H1 (cell line): Measurements from ENCODE around the gene RGS17. TPM values are rescaled to one million over a fixed set of nuclear protein-coding genes. Genes with fewer than 3 reads are reported as not detected.
"Not testable (repeated sequence)": the region's sequence is repeated elsewhere in the genome, so short reads cannot be mapped to it uniquely, and the experiment has no call there.

ENCODE experiments used
- CTCF ChIA-PET: fragments of 300-600 bp; sonication (Branson Sonifier 250); formaldehyde crosslinking; loops from one replicate; lab custom pipeline; 2021; ENCODE audit not compliant: partially characterized antibody; lab: Charles Lee
- POLR2A ChIA-PET: fragments of 300-600 bp; sonication (Branson Sonifier 250); formaldehyde crosslinking; loops from one replicate; lab custom pipeline; 2021; ENCODE audit warnings: inconsistent platforms; ENCODE audit not compliant: partially characterized antibody; lab: Charles Lee
- DNase-seq, 2 experiments: peaks; one replicate each; pipeline versions ENCODE4 v3.0.0 to v3.0.0-alpha.2; 2010 to 2022; ENCODE audit warnings: low spot score in 2 of 2, low read depth in 1 of 2, mixed read lengths in 1 of 2
- FAIRE-seq: peaks from 2 replicates; lab custom pipeline; 2011; peaks lifted over from hg19 to GRCh38; lab: Jason Lieb, UNC
- H2AFZ ChIP-seq: 2 replicates; pipeline ENCODE4 v1.8.1; 2012; ENCODE audit warnings: low read length, inconsistent platforms
- H2AK5ac ChIP-seq: 2 replicates; pipeline ENCODE4 v1.6.1; 2013; ENCODE audit warnings: low read depth, low read length
- H2BK120ac ChIP-seq: replicated peaks from 2 replicates; pipeline ENCODE3; 2013; ENCODE audit warnings: low read depth, low read length, inconsistent platforms
- H2BK12ac ChIP-seq: 2 replicates; pipeline ENCODE4 v1.6.1; 2013; ENCODE audit warnings: low read depth, low read length
- H2BK15ac ChIP-seq: 2 replicates; pipeline ENCODE4 v1.6.1; 2013; ENCODE audit warnings: low read length
- H2BK20ac ChIP-seq: 2 replicates; pipeline ENCODE4 v1.6.1; 2013; ENCODE audit warnings: low read length
- H2BK5ac ChIP-seq: 2 replicates; pipeline ENCODE4 v1.6.1; 2013; ENCODE audit warnings: low read depth, low read length
- H3K14ac ChIP-seq: 2 replicates; pipeline ENCODE4 v1.6.1; 2013; ENCODE audit warnings: inconsistent platforms; ENCODE audit not compliant: insufficient read length
- H3K18ac ChIP-seq: 2 replicates; pipeline ENCODE4 v1.6.1; 2013; ENCODE audit warnings: low read length; ENCODE audit errors: extremely low read depth
- H3K23ac ChIP-seq: 2 replicates; pipeline ENCODE4 v1.6.1; 2013; ENCODE audit warnings: inconsistent platforms; ENCODE audit not compliant: insufficient read length
- H3K23me2 ChIP-seq: 2 replicates; pipeline ENCODE4 v1.6.1; 2013; ENCODE audit warnings: low read depth, low read length
- H3K27ac ChIP-seq: 2 replicates; pipeline ENCODE4 v1.6.1; 2011; ENCODE audit warnings: low read depth, low read length, inconsistent platforms
- H3K27me3 ChIP-seq, 4 experiments: replicated peaks in 1 of 4; 1 replicate in 1 of 4; 2 replicates in 3 of 4; pipeline versions ENCODE4 v1.6.1 to v1.8.1; 2011 to 2013; ENCODE audit warnings: low read length in 3 of 4, mild to moderate bottlenecking in 3 of 4, inconsistent platforms in 2 of 4, mixed read lengths in 2 of 4, moderate library complexity in 1 of 4; ENCODE audit not compliant: control insufficient read depth in 3 of 4, insufficient read depth in 3 of 4; ENCODE audit errors: extremely low read depth in 1 of 4
- H3K36me3 ChIP-seq, 4 experiments: 2 replicates each; pipeline versions ENCODE4 v1.6.1 to v1.8.1; 2011 to 2013; ENCODE audit warnings: mild to moderate bottlenecking in 4 of 4, low read length in 3 of 4, moderate library complexity in 2 of 4, control low read depth in 1 of 4, inconsistent platforms in 1 of 4; ENCODE audit not compliant: insufficient read depth in 4 of 4, control insufficient read depth in 2 of 4
- H3K4ac ChIP-seq: replicated peaks from 2 replicates; pipeline ENCODE3; 2013; ENCODE audit warnings: low read length, low read depth, mixed read lengths, inconsistent platforms; ENCODE audit not compliant: insufficient read length
- H3K4me1 ChIP-seq, 4 experiments: replicated peaks in 1 of 4; 1 replicate in 1 of 4; 2 replicates in 3 of 4; pipeline versions ENCODE4 v1.6.1 to v1.8.1; 2011 to 2013; ENCODE audit warnings: low read length in 3 of 4, inconsistent platforms in 2 of 4, mixed read lengths in 1 of 4; ENCODE audit not compliant: insufficient read depth in 4 of 4, control insufficient read depth in 3 of 4
- H3K4me2 ChIP-seq, 2 experiments: 2 replicates each; pipeline versions ENCODE4 v1.6.1 to v1.8.1; 2011 to 2013; ENCODE audit warnings: low read depth in 2 of 2, low read length in 2 of 2, control low read depth in 1 of 2, inconsistent platforms in 1 of 2, mild to moderate bottlenecking in 1 of 2; ENCODE audit not compliant: insufficient read depth in 1 of 2
- H3K4me3 ChIP-seq, 4 experiments: fragments of 200-600, 300-600 bp in 1 of 4; sonication (generic), shearing (Covaris generic), sonication (Bioruptor Twin) in 1 of 4; 2 replicates each; pipeline versions ENCODE4 v1.5.1 to v1.8.1; 2011 to 2016; ENCODE audit warnings: low read length in 4 of 4, low read depth in 3 of 4, control low read depth in 2 of 4, inconsistent platforms in 2 of 4, mild to moderate bottlenecking in 2 of 4, mixed read lengths in 1 of 4, moderate library complexity in 1 of 4; ENCODE audit not compliant: insufficient read depth in 2 of 4; ENCODE audit errors: extremely low read depth in 1 of 4
- H3K56ac ChIP-seq: replicated peaks from 2 replicates; pipeline ENCODE3; 2013; ENCODE audit warnings: low read depth, mild to moderate bottlenecking, mixed read lengths, low read length, inconsistent platforms; ENCODE audit not compliant: insufficient read length
- H3K79me1 ChIP-seq: 2 replicates; pipeline ENCODE4 v1.6.1; 2013; ENCODE audit warnings: low read depth, low read length, control low read depth
- H3K79me2 ChIP-seq, 2 experiments: 2 replicates each; pipeline versions ENCODE4 v1.6.1 to v1.8.1; 2012 to 2013; ENCODE audit warnings: low read length in 2 of 2, mild to moderate bottlenecking in 2 of 2, inconsistent platforms in 1 of 2; ENCODE audit not compliant: insufficient read depth in 2 of 2, control insufficient read depth in 1 of 2
- H3K9ac ChIP-seq, 4 experiments: replicated peaks in 1 of 4; 1 replicate in 1 of 4; 2 replicates in 3 of 4; pipeline versions ENCODE4 v1.6.1 to v1.8.1; 2011 to 2013; ENCODE audit warnings: low read depth in 3 of 4, low read length in 3 of 4, control low read depth in 2 of 4, mild to moderate bottlenecking in 2 of 4, moderate library complexity in 2 of 4, inconsistent platforms in 1 of 4; ENCODE audit errors: extremely low read depth in 1 of 4
- H3K9me3 ChIP-seq, 2 experiments: 2 replicates each; pipeline versions ENCODE4 v1.6.1 to v1.8.1; 2012 to 2013; ENCODE audit warnings: mild to moderate bottlenecking in 2 of 2, moderate library complexity in 2 of 2, control low read depth in 1 of 2, inconsistent platforms in 1 of 2, low read depth in 1 of 2, low read length in 1 of 2, mixed read lengths in 1 of 2; ENCODE audit not compliant: insufficient read depth in 2 of 2
- H4K20me1 ChIP-seq, 2 experiments: replicated peaks in 1 of 2; 2 replicates each; pipeline versions ENCODE3 to v1.8.1; 2011 to 2013; ENCODE audit warnings: inconsistent platforms in 2 of 2, low read length in 2 of 2, mild to moderate bottlenecking in 1 of 2; ENCODE audit not compliant: insufficient read depth in 2 of 2, control insufficient read depth in 1 of 2
- H4K5ac ChIP-seq: 2 replicates; pipeline ENCODE4 v1.6.1; 2013; ENCODE audit warnings: low read length, low read depth, mixed read lengths, inconsistent platforms; ENCODE audit not compliant: insufficient read length
- H4K8ac ChIP-seq: 2 replicates; pipeline ENCODE4 v1.8.0; 2013; ENCODE audit warnings: mild to moderate bottlenecking, moderate library complexity, low read length, inconsistent platforms; ENCODE audit not compliant: insufficient read depth; ENCODE audit errors: extremely low read depth
- H4K91ac ChIP-seq: replicated peaks from 2 replicates; pipeline ENCODE3; 2013; ENCODE audit warnings: low read length, mixed read lengths, inconsistent platforms; ENCODE audit not compliant: insufficient read length
- GABPA ChIP-seq: IDR thresholded peaks from 2 replicates; pipeline ENCODE4 v1.6.1; 2011; ENCODE audit warnings: mild to moderate bottlenecking, low read length, moderate library complexity, borderline replicate concordance; ENCODE audit not compliant: insufficient read depth
- WGBS, 2 experiments: shearing (Covaris generic) in 1 of 2; methylation state at CpG; one replicate each; pipeline versions ENCODE4 v1.1.6 to v1.1.7; 2013 to 2015; ENCODE audit warnings: low lambda C conversion rate in 2 of 2, mixed read lengths in 2 of 2, inconsistent platforms in 1 of 2, low coverage in 1 of 2, missing lambda C conversion rate in 1 of 2; ENCODE audit not compliant: insufficient replicate concordance in 2 of 2, insufficient coverage in 1 of 2, insufficient read length in 1 of 2; ENCODE audit errors: extremely low coverage in 1 of 2, missing lambda C conversion rate in 1 of 2; 5-methylcytosine and 5-hydroxymethylcytosine counted together
- polyA plus RNA-seq, 7 experiments: library from polyadenylated mRNA; depleted of rRNA in 3 of 7; stranded (reverse) in 5 of 7; unstranded in 2 of 7; fragments of >200 nt in 5 of 7; fragments of 200-250 nt in 2 of 7; gene quantifications; 1 replicate in 5 of 7; 2 replicates in 1 of 7; 4 replicates in 1 of 7; pipeline versions ENCODE4 v1.2.1 to v1.2.3, GENCODE V29; 2011 to 2013; ENCODE audit warnings: missing spikeins in 2 of 7, mixed read lengths in 2 of 7
- total RNA-seq: library from RNA; stranded (reverse); fragmentation: NEBNext Ultra II Directional; extraction: Animal tissue kit (Norgen Biotek cat#: 25700); gene quantifications from 2 replicates; pipeline ENCODE4 v1.2.1, GENCODE V29; 2021

The RGS17 gene
- total and polyA plus RNA-seq, 2 of the 8 experiments (the other 6 are each of a cell fraction or from before 2014, with no cell fraction given): 2.0 to 12.2 TPM

DNA sequence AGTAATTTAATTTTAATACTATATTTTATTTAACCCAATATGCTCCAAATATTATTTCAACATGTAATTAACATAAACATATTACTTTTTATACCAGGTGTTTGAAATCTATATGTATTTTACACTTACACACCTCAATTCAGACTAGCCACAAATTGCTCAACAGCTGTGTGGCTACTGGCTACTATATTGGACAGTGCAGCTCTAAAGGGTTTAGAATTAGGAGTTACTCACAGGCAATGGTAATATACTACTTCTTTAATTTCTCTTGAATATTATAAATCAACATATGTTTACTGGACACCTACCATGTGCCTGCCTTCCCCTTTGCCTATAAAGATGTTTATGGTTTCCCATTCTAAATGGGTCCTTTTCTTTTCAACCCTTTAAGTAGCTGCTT, 130.8 kb downstream of the RGS17 start (continued):
- TF ChIP-seq GABPA: no peak

DNA sequence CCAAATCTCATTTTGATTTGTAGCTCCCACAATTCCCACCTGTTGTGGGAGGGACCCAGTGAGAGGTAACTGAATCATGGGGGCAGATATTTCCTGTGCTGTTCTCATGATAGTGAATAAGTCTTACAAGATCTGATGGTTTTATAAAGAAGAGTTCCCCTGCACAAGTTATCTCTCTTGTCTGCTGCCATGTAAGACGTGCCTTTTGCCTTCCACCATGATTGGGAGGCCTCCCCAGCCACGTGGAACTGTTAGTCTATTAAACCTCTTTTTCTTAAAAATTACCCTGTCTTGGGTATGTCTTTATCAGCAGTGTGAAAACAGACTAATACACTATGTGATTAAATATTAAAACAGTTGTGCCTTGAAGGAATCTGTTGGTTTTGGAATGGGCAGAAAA, 131.5 kb downstream of the RGS17 start:
- Histone ChIP-seq H3K79me2 (peaks cover 12 to 74% of the 10 kb centered on the region in 2 experiments), H3K36me3 (peaks cover 0 to 27% (median 7%) of the 10 kb centered on the region in 4 experiments; a peak in 5 of 8 replicates), H3K23me2 (peaks cover 12% of the 10 kb centered on the region)
- not testable (repeated sequence) for H3K9ac ChIP-seq, FAIRE-seq, H3K4me2 ChIP-seq, H3K14ac ChIP-seq, H4K20me1 ChIP-seq, H4K8ac ChIP-seq, H3K4me1 ChIP-seq, H2BK120ac ChIP-seq, H3K56ac ChIP-seq, H4K5ac ChIP-seq, H3K9me3 ChIP-seq, H3K79me1 ChIP-seq, H2BK12ac ChIP-seq, H2AK5ac ChIP-seq, H2BK20ac ChIP-seq, H2AFZ ChIP-seq, H3K27me3 ChIP-seq, H3K23ac ChIP-seq, H3K4ac ChIP-seq, DNase-seq, H3K18ac ChIP-seq, H2BK5ac ChIP-seq, H3K27ac ChIP-seq, H3K4me3 ChIP-seq, H2BK15ac ChIP-seq, H4K91ac ChIP-seq
- POLR2A ChIA-PET: interaction anchor here (8.8 kb wide), 1 partner anchor 15 kb away, joined by 103 read pairs; the partner anchor contains the start of gene FBXO5
- CTCF ChIA-PET: interaction anchor here (0.8 to 2.1 kb wide), 2 partner anchors 14 to 46 kb away, joined by 3 to 9 read pairs; no protein-coding TSS in a partner anchor
- WGBS, 2 experiments: 87% methylated on average over 2 of the region's 2 CpGs; no CpG with 5 or more reads in 1 of the 2 experiments
